ENCODE measurements around the gene NIPAL3. TPM values are rescaled to one million over a fixed set of nuclear protein-coding genes. Genes with fewer than 3 reads are reported as not detected.
A peak's percentile ranks its signal among the peaks of the same experiment; 100 is the strongest.

Gene NIPAL3
- total RNA-seq, 1 experiment from 2014 or later, result 7.7 TPM

DNA sequence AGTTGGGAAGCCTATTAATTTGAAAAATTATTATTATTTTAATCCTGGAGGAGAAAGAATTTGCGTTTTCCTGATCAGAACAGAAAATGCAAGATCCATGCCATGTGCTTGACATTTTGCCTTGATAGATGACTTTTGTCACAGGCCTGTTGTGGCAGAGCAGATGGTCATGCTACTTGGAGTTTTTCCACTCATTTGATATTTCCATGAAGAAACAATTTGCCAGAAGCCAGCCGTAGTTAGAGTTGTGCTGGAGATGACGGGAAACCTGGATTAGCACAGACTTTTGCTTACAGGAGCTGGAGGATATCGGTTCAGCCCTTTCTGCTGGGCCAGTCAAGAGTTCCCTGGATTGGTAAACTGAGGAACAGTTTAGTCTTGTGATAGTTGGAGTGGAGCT, 90.2 kb downstream of the NIPAL3 start:
- H3K4me2 ChIP-seq (ENCODE audit: insufficient read depth, insufficient read length, low read length), result no peak overlapping the region
- no peak overlapping the region for H3K56ac ChIP-seq (ENCODE audit: insufficient read length, low read depth, low read length)
- no peaks in the 10 kb centered on the region for H3K79me2 ChIP-seq (ENCODE audit: insufficient read depth, low read length)
- no peaks in the 10 kb centered on the region for H3K9me3 ChIP-seq (ENCODE audit: control insufficient read depth, low read depth, low read length)
- H3T11ph ChIP-seq (ENCODE audit: low read length), result no peak overlapping the region
- no peaks in the 10 kb centered on the region for H3K9me3 Mint-ChIP-seq
- no peak overlapping the region for H4K5ac ChIP-seq (ENCODE audit: insufficient read length, low read depth, low read length)
- no peak overlapping the region for H3K18ac ChIP-seq (ENCODE audit: insufficient read length, low read depth, low read length)
- no peaks in the 10 kb centered on the region for H4K20me1 ChIP-seq (ENCODE audit: control insufficient read depth, insufficient read depth, insufficient read length)
- TF ChIP-seq, protein P1, sequence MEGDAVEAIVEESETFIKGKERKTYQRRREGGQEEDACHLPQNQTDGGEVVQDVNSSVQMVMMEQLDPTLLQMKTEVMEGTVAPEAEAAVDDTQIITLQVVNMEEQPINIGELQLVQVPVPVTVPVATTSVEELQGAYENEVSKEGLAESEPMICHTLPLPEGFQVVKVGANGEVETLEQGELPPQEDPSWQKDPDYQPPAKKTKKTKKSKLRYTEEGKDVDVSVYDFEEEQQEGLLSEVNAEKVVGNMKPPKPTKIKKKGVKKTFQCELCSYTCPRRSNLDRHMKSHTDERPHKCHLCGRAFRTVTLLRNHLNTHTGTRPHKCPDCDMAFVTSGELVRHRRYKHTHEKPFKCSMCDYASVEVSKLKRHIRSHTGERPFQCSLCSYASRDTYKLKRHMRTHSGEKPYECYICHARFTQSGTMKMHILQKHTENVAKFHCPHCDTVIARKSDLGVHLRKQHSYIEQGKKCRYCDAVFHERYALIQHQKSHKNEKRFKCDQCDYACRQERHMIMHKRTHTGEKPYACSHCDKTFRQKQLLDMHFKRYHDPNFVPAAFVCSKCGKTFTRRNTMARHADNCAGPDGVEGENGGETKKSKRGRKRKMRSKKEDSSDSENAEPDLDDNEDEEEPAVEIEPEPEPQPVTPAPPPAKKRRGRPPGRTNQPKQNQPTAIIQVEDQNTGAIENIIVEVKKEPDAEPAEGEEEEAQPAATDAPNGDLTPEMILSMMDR (conservative IDR thresholded peaks at IDR 0.05), result no peak
- no peak overlapping the region for H3K23ac ChIP-seq (ENCODE audit: insufficient read length, low read depth, low read length)
- no peak overlapping the region for H4K8ac ChIP-seq (replicated peaks; ENCODE audit: insufficient read length, low read depth, low read length)
- H3K27me3 Mint-ChIP-seq (ENCODE audit: low read depth), result peaks cover 3% of the 10 kb centered on the region; the same call in 1 of the 2 replicates
- H2BK12ac ChIP-seq (ENCODE audit: insufficient read length, low read depth, low read length), result no peak overlapping the region
- no peak overlapping the region for H3K14ac ChIP-seq (ENCODE audit: insufficient read depth, low read length)
- WGBS (ENCODE audit: extremely low coverage, insufficient read length, low lambda C conversion rate), result no CpG with 5 or more reads among the region's 4 CpGs
- H3K27me3 ChIP-seq (ENCODE audit: insufficient read depth, low read length), result no peaks in the 10 kb centered on the region
- H2BK15ac ChIP-seq (ENCODE audit: low read depth, low read length), result no peak overlapping the region
- peaks cover 6% of the 10 kb centered on the region; the same call in 1 of the 2 replicates for H3K4me1 ChIP-seq (ENCODE audit: insufficient read depth, low read length)
- no peak overlapping the region for H3K4ac ChIP-seq (ENCODE audit: low read depth, low read length)
- no peak overlapping the region for H4K91ac ChIP-seq (ENCODE audit: insufficient read length, low read depth, low read length)
- peaks cover 9% of the 10 kb centered on the region for H3K23me2 ChIP-seq (ENCODE audit: insufficient read length, low read depth, low read length, poor library complexity, severe bottlenecking)
- H3K79me1 ChIP-seq (ENCODE audit: insufficient read depth, low read depth, low read length, poor library complexity, severe bottlenecking), result no peaks in the 10 kb centered on the region
- no peak overlapping the region for H2BK20ac ChIP-seq (ENCODE audit: low read depth, low read length, poor library complexity, severe bottlenecking)
- H3K36me3 Mint-ChIP-seq (ENCODE audit: insufficient read depth in 1 of 3, low read depth in 3 of 3), result peaks cover 0 to 5% (median 0%) of the 10 kb centered on the region in 3 experiments; a peak in 2 of 7 replicates
- peak overlapping the region in 1 of 3 experiments; percentile 13; a peak in 1 of 7 replicates for H3K27ac Mint-ChIP-seq
- H3K27ac ChIP-seq (ENCODE audit: insufficient read length, low read depth, low read length), result no peak overlapping the region
- peaks cover 59 to 72% of the 10 kb centered on the region in 2 experiments for H3K4me1 Mint-ChIP-seq
- no peak overlapping the region for H2AK5ac ChIP-seq (ENCODE audit: insufficient read length, low read length)
- no peak overlapping the region for H3K9ac ChIP-seq (ENCODE audit: extremely low read depth, insufficient read length, low read length)
- no peak for DNase-seq
- no peak overlapping the region for H2AFZ ChIP-seq (ENCODE audit: low read length)
- no peak overlapping the region for H2BK120ac ChIP-seq (ENCODE audit: low read depth, low read length, poor library complexity, severe bottlenecking)
- H2BK5ac ChIP-seq (ENCODE audit: insufficient read length, low read length), result no peak overlapping the region
- no peak overlapping the region for H3K4me3 Mint-ChIP-seq

Measured in H9 (cell line).